Keratinocyte (primary cell): ENCODE measurements around the gene RBSN. TPM values are rescaled to one million over a fixed set of nuclear protein-coding genes. Genes with fewer than 3 reads are reported as not detected.
"Not testable (repeated sequence)": the region's sequence is repeated elsewhere in the genome, so short reads cannot be mapped to it uniquely, and the experiment has no call there.

ENCODE experiments used
- DNase-seq: peaks from one replicate; pipeline ENCODE4 v3.0.0-alpha.2; 2011; ENCODE audit warnings: low read depth, missing footprints, low spot score
- FAIRE-seq: peaks from 2 replicates; lab custom pipeline; 2011; peaks lifted over from hg19 to GRCh38; lab: Jason Lieb, UNC
- H2AFZ ChIP-seq: 2 replicates; pipeline ENCODE4 v1.6.0; 2012; ENCODE audit warnings: low read length, control low read depth, inconsistent platforms; ENCODE audit not compliant: control insufficient read depth
- H3K27ac ChIP-seq: 2 replicates; pipeline ENCODE4 v1.5.1; 2011; ENCODE audit warnings: low read length; ENCODE audit not compliant: control insufficient read depth, insufficient read depth
- H3K27me3 ChIP-seq: 3 replicates; pipeline ENCODE4 v1.6.0; 2011; ENCODE audit warnings: low read length; ENCODE audit not compliant: control insufficient read depth, insufficient read depth; ENCODE audit errors: extremely low read depth
- H3K36me3 ChIP-seq, 2 experiments: 2 replicates in 1 of 2; 3 replicates in 1 of 2; pipeline ENCODE4 v1.5.1; 2011; ENCODE audit warnings: low read length in 2 of 2, mild to moderate bottlenecking in 1 of 2; ENCODE audit not compliant: control insufficient read depth in 2 of 2, insufficient read depth in 2 of 2; ENCODE audit errors: extremely low read depth in 1 of 2
- H3K4me1 ChIP-seq: 3 replicates; pipeline ENCODE4 v1.5.1; 2011; ENCODE audit warnings: low read length; ENCODE audit not compliant: control insufficient read depth, insufficient read depth; ENCODE audit errors: extremely low read depth
- H3K4me2 ChIP-seq: 3 replicates; pipeline ENCODE4 v1.6.0; 2011; ENCODE audit warnings: low read depth, low read length; ENCODE audit not compliant: control insufficient read depth, insufficient read depth; ENCODE audit errors: extremely low read depth
- H3K4me3 ChIP-seq, 3 experiments: fragments of 200-600 bp in 1 of 3; sonication (generic) in 1 of 3; 2 replicates in 2 of 3; 3 replicates in 1 of 3; pipeline ENCODE4 v1.5.1; 2011 to 2016; ENCODE audit warnings: low read length in 3 of 3, mild to moderate bottlenecking in 3 of 3, control low read depth in 2 of 3, inconsistent platforms in 1 of 3, low read depth in 1 of 3, mixed read lengths in 1 of 3, mixed run types in 1 of 3, moderate library complexity in 1 of 3; ENCODE audit not compliant: control insufficient read depth in 2 of 3, insufficient read depth in 2 of 3; ENCODE audit errors: extremely low read depth in 1 of 3
- H3K79me2 ChIP-seq: 2 replicates; pipeline ENCODE4 v1.6.0; 2012; ENCODE audit warnings: low read length; ENCODE audit not compliant: control insufficient read depth, insufficient read depth
- H3K9ac ChIP-seq: 3 replicates; pipeline ENCODE4 v1.6.0; 2011; ENCODE audit warnings: low read length; ENCODE audit not compliant: control insufficient read depth, insufficient read depth; ENCODE audit errors: extremely low read depth
- H3K9me1 ChIP-seq: 3 replicates; pipeline ENCODE4 v1.6.0; 2011; ENCODE audit warnings: low read length; ENCODE audit not compliant: control insufficient read depth, insufficient read depth; ENCODE audit errors: extremely low read depth
- H3K9me3 ChIP-seq: 2 replicates; pipeline ENCODE4 v1.5.1; 2012; ENCODE audit warnings: low read depth, low read length; ENCODE audit not compliant: control insufficient read depth
- H4K20me1 ChIP-seq: 3 replicates; pipeline ENCODE4 v1.6.0; 2011; ENCODE audit warnings: low read length; ENCODE audit not compliant: control insufficient read depth, insufficient read depth; ENCODE audit errors: extremely low read depth
- dilution Hi-C: fragments of 300-500 bp; cut with MboI; formaldehyde crosslinking; loops from one replicate; pipeline ENCODE4 v1.7.0; 2020; ENCODE audit warnings: low sequenced_read_pairs; ENCODE audit not compliant: extremely low pct_ligation_motif_present
- polyA plus RNA-seq, 5 experiments: library from polyadenylated mRNA; depleted of rRNA in 3 of 5; stranded (reverse) in 3 of 5; stranded (forward) in 1 of 5; unstranded in 1 of 5; fragments of >200 nt; gene quantifications; 1 replicate in 1 of 5; 2 replicates in 3 of 5; 3 replicates in 1 of 5; pipeline versions ENCODE4 v1.2.1 to v1.2.3, GENCODE V29; 2011 to 2012; ENCODE audit warnings: missing spikeins in 2 of 5, low read depth in 1 of 5, low replicate concordance in 1 of 5

RBSN gene
- polyA plus RNA-seq, 1 donor (not counting 4 experiments of a cell fraction or from before 2014, with no cell fraction given), result 8.4 TPM

GRCh38 chr3:15134968-15135367 is 36.0 kb upstream of the RBSN start:
- H3K9me3 ChIP-seq, H4K20me1 ChIP-seq, H3K9me1 ChIP-seq, H3K9ac ChIP-seq, DNase-seq, H3K4me1 ChIP-seq, H3K4me3 ChIP-seq, H3K27ac ChIP-seq, H3K79me2 ChIP-seq, dilution Hi-C loops, H3K27me3 ChIP-seq, H2AFZ ChIP-seq, FAIRE-seq, H3K36me3 ChIP-seq, H3K4me2 ChIP-seq: not testable (repeated sequence)

- H3K9me3 ChIP-seq, H3K9me1 ChIP-seq, H3K27ac ChIP-seq, H3K36me3 ChIP-seq, H3K4me3 ChIP-seq, H4K20me1 ChIP-seq, H3K9ac ChIP-seq, dilution Hi-C loops, H3K4me1 ChIP-seq, H3K27me3 ChIP-seq, H3K4me2 ChIP-seq, H3K79me2 ChIP-seq, DNase-seq, H2AFZ ChIP-seq, FAIRE-seq: not testable (repeated sequence)
These were observed 29.5 kb upstream of the RBSN start for GRCh38 chr3:15128403-15128802.

GRCh38 chr3:15126975-15127374 is 28.0 kb upstream of the RBSN start:
- H3K9ac ChIP-seq, H3K4me2 ChIP-seq, H3K4me1 ChIP-seq, FAIRE-seq, DNase-seq, dilution Hi-C loops, H3K9me3 ChIP-seq, H3K9me1 ChIP-seq, H2AFZ ChIP-seq, H3K27ac ChIP-seq, H4K20me1 ChIP-seq, H3K79me2 ChIP-seq, H3K27me3 ChIP-seq, H3K36me3 ChIP-seq, H3K4me3 ChIP-seq: not testable (repeated sequence)
